T-helper 17 cell (primary cell): Measurements from ENCODE around the gene HNRNPU. TPM values are rescaled to one million over a fixed set of nuclear protein-coding genes. Genes with fewer than 3 reads are reported as not detected.

Experiments
- ATAC-seq: fragments of 150-1000 bp; cut with Tn5 transposase; 2 replicates; pipeline ENCODE4 v1.10.0; 2021; ENCODE audit warnings: mild to moderate bottlenecking, moderate library complexity
- DNase-seq, 3 donors: peaks; one replicate each; pipeline versions ENCODE4 v3.0.0 to v3.0.0-alpha.2; 2020 to 2021
- H3K9me3 ChIP-seq: one replicate; pipeline ENCODE4 v1.7.0; 2013; ENCODE audit warnings: low read length, mild to moderate bottlenecking; ENCODE audit not compliant: control insufficient read depth, poor library complexity, severe bottlenecking
- H3K27ac Mint-ChIP-seq: one replicate; pipeline ENCODE4 v1.8.0; 2022; ENCODE audit warnings: mild to moderate bottlenecking, moderate library complexity, mixed read lengths
- H3K27me3 Mint-ChIP-seq: one replicate; pipeline ENCODE4 v1.8.0; 2022; ENCODE audit warnings: mixed read lengths
- H3K36me3 Mint-ChIP-seq: one replicate; pipeline ENCODE4 v1.8.0; 2022; ENCODE audit warnings: low read depth, mixed read lengths
- H3K4me1 Mint-ChIP-seq: one replicate; pipeline ENCODE4 v1.8.0; 2022; ENCODE audit warnings: mild to moderate bottlenecking, mixed read lengths
- H3K4me3 Mint-ChIP-seq: one replicate; pipeline ENCODE4 v1.8.0; 2022; ENCODE audit warnings: mild to moderate bottlenecking, moderate library complexity, mixed read lengths
- total RNA-seq, 4 donors: library from RNA in 2 of 4; stranded (reverse) in 2 of 4; gene quantifications; one replicate each; pipeline ENCODE4 v1.2.3 and lab custom pipeline; 2022 to 2026

HNRNPU gene
- total RNA-seq, 2 donors from 2014 or later = 440 to 563 TPM

GRCh38 chr1:244869950-244870349 is 5.6 kb upstream of the HNRNPU start:
- peaks cover 8% of the 10 kb centered on the region for H3K4me1 Mint-ChIP-seq
- no peak overlapping the region for H3K27ac Mint-ChIP-seq
- H3K27me3 Mint-ChIP-seq = no peaks in the 10 kb centered on the region
- no peak overlapping the region for H3K4me3 Mint-ChIP-seq
- DNase-seq = no peak
- H3K9me3 ChIP-seq = no peaks in the 10 kb centered on the region
- H3K36me3 Mint-ChIP-seq = no peaks in the 10 kb centered on the region
- ATAC-seq = no peak

GRCh38 chr1:244869364-244869827 is 5.1 kb upstream of the HNRNPU start:
- no peak for DNase-seq
- Mint-ChIP-seq H3K36me3 (no peaks in the 10 kb centered on the region), H3K4me3 (no peak overlapping the region), H3K4me1 (peaks cover 13% of the 10 kb centered on the region), H3K27me3 (no peaks in the 10 kb centered on the region), H3K27ac (no peak overlapping the region)
- ATAC-seq = no peak
- H3K9me3 ChIP-seq = no peaks in the 10 kb centered on the region

GRCh38 chr1:244868484-244869363 is 4.4 kb upstream of the HNRNPU start:
- ATAC-seq (no peak), DNase-seq (no peak)
- peaks cover 3% of the 10 kb centered on the region for H3K36me3 Mint-ChIP-seq
- peaks cover 19% of the 10 kb centered on the region for H3K4me1 Mint-ChIP-seq
- H3K27me3 Mint-ChIP-seq = no peaks in the 10 kb centered on the region
- H3K27ac Mint-ChIP-seq = no peak overlapping the region
- H3K9me3 ChIP-seq = no peaks in the 10 kb centered on the region
- H3K4me3 Mint-ChIP-seq = no peak overlapping the region

- Mint-ChIP-seq H3K27me3 (no peaks in the 10 kb centered on the region), H3K4me1 (peaks cover 32% of the 10 kb centered on the region), H3K4me3 (no peak overlapping the region), H3K36me3 (peaks cover 7% of the 10 kb centered on the region), H3K27ac (peak overlapping the region; percentile 66)
- DNase-seq (no peak), ATAC-seq (no peak)
- H3K9me3 ChIP-seq = no peaks in the 10 kb centered on the region
Observed at GRCh38 chr1:244866355-244866754, 2.0 kb upstream of the HNRNPU start.

- ATAC-seq = no peak
- no peaks in the 10 kb centered on the region for H3K9me3 ChIP-seq
- H3K27me3 Mint-ChIP-seq = no peaks in the 10 kb centered on the region
- H3K27ac Mint-ChIP-seq = peak overlapping the region; percentile 99
- H3K36me3 Mint-ChIP-seq = peaks cover 7% of the 10 kb centered on the region
- no peak for DNase-seq
- no peak overlapping the region for H3K4me3 Mint-ChIP-seq
- H3K4me1 Mint-ChIP-seq = peaks cover 37% of the 10 kb centered on the region
Observed at GRCh38 chr1:244865820-244866219, 1.5 kb upstream of the HNRNPU start.

GRCh38 chr1:244865028-244865371 is 657 bp upstream of the HNRNPU start:
- H3K36me3 Mint-ChIP-seq = peaks cover 7% of the 10 kb centered on the region
- H3K4me1 Mint-ChIP-seq = peaks cover 42% of the 10 kb centered on the region
- no peaks in the 10 kb centered on the region for H3K27me3 Mint-ChIP-seq
- H3K27ac Mint-ChIP-seq = peak overlapping the region; percentile 99
- H3K4me3 Mint-ChIP-seq = peak overlapping the region; percentile 98
- H3K9me3 ChIP-seq = no peaks in the 10 kb centered on the region
- ATAC-seq (no peak), DNase-seq (peak in 1 of 3 donors; percentile 21)

- Mint-ChIP-seq H3K27ac (peak overlapping the region; percentile 99), H3K27me3 (no peaks in the 10 kb centered on the region), H3K4me3 (peak overlapping the region; percentile 98), H3K36me3 (peaks cover 12% of the 10 kb centered on the region), H3K4me1 (peaks cover 49% of the 10 kb centered on the region)
- no peak for DNase-seq
- no peak for ATAC-seq
- no peaks in the 10 kb centered on the region for H3K9me3 ChIP-seq
Observed at GRCh38 chr1:244863491-244864252, 671 bp downstream of the HNRNPU start.

- ATAC-seq (peak; percentile 69), DNase-seq (peak; percentile 93 to 98 (median 98))
- H3K4me1 Mint-ChIP-seq = peaks cover 52% of the 10 kb centered on the region
- H3K9me3 ChIP-seq = no peaks in the 10 kb centered on the region
- H3K36me3 Mint-ChIP-seq = peaks cover 12% of the 10 kb centered on the region
- H3K27ac Mint-ChIP-seq = peak overlapping the region; percentile 99
- no peaks in the 10 kb centered on the region for H3K27me3 Mint-ChIP-seq
- peak overlapping the region; percentile 98 for H3K4me3 Mint-ChIP-seq
Observed at GRCh38 chr1:244862699-244863490, 1.4 kb downstream of the HNRNPU start.

- ATAC-seq (no peak), DNase-seq (no peak)
- H3K9me3 ChIP-seq = no peaks in the 10 kb centered on the region
- Mint-ChIP-seq H3K27me3 (no peaks in the 10 kb centered on the region), H3K27ac (peak overlapping the region; percentile 99), H3K4me1 (peaks cover 54% of the 10 kb centered on the region), H3K4me3 (peak overlapping the region; percentile 98), H3K36me3 (peaks cover 12% of the 10 kb centered on the region)
Observed at GRCh38 chr1:244862354-244862698, 2.0 kb downstream of the HNRNPU start.

GRCh38 chr1:244861683-244862082 is 2.7 kb downstream of the HNRNPU start:
- H3K27me3 Mint-ChIP-seq = no peaks in the 10 kb centered on the region
- H3K36me3 Mint-ChIP-seq = peaks cover 12% of the 10 kb centered on the region
- DNase-seq = no peak
- H3K27ac Mint-ChIP-seq = peak overlapping the region; percentile 99
- no peak for ATAC-seq
- no peaks in the 10 kb centered on the region for H3K9me3 ChIP-seq
- H3K4me1 Mint-ChIP-seq = peaks cover 54% of the 10 kb centered on the region
- H3K4me3 Mint-ChIP-seq = peak overlapping the region; percentile 80

- Mint-ChIP-seq H3K36me3 (peaks cover 12% of the 10 kb centered on the region), H3K27me3 (no peaks in the 10 kb centered on the region), H3K4me3 (peak overlapping the region; percentile 80), H3K4me1 (peaks cover 55% of the 10 kb centered on the region), H3K27ac (peak overlapping the region; percentile 99)
- DNase-seq (no peak), ATAC-seq (no peak)
- no peaks in the 10 kb centered on the region for H3K9me3 ChIP-seq
Observed at GRCh38 chr1:244860914-244861610, 3.3 kb downstream of the HNRNPU start.

- Mint-ChIP-seq H3K4me3 (peak overlapping the region; percentile 80), H3K27me3 (no peaks in the 10 kb centered on the region), H3K4me1 (peaks cover 62% of the 10 kb centered on the region), H3K36me3 (peaks cover 16% of the 10 kb centered on the region), H3K27ac (peak overlapping the region; percentile 99)
- ATAC-seq = no peak
- no peaks in the 10 kb centered on the region for H3K9me3 ChIP-seq
- DNase-seq = no peak
Observed at GRCh38 chr1:244860078-244860477, 4.3 kb downstream of the HNRNPU start.
